Lower leg skin (tissue), 3 donors: ENCODE results near the gene PDK1.

Source experiments
- POLR2A ChIP-seq, 2 donors: fragments of 450-650 bp; IDR thresholded peaks; one replicate each; pipeline ENCODE4 v1.6.1; 2016 to 2017; ENCODE audit warnings: antibody characterized with exemption in 2 of 2, mild to moderate bottlenecking in 1 of 2, moderate library complexity in 1 of 2
- TF ChIP-seq, protein P1 (sequence below), 3 donors: fragments of 450-650 bp; IDR thresholded peaks; one replicate each; pipeline ENCODE4 v1.5.1; 2016; ENCODE audit warnings: antibody characterized with exemption in 3 of 3, mild to moderate bottlenecking in 3 of 3, moderate library complexity in 2 of 3

DNA sequence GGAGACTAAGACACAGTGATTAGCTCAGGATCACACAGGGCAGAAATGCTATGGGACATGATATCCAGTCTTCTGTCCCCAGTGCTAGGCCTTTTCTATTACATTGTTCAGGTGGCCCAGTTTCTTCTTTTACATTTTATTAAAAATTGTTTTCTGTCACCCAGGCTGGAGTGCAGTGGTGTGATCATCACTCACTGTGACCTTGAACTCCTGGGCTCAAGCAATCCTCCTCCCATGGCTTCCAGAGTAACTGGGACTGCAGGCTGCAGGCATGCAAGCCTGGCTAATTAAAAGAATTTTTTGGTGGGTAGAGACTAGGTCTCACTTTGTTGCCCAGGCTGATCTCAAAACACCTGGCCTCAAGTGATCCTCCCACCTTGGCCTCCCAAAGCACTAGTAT, 15.4 kb downstream of the PDK1 start:
- TF ChIP-seq, protein P1, sequence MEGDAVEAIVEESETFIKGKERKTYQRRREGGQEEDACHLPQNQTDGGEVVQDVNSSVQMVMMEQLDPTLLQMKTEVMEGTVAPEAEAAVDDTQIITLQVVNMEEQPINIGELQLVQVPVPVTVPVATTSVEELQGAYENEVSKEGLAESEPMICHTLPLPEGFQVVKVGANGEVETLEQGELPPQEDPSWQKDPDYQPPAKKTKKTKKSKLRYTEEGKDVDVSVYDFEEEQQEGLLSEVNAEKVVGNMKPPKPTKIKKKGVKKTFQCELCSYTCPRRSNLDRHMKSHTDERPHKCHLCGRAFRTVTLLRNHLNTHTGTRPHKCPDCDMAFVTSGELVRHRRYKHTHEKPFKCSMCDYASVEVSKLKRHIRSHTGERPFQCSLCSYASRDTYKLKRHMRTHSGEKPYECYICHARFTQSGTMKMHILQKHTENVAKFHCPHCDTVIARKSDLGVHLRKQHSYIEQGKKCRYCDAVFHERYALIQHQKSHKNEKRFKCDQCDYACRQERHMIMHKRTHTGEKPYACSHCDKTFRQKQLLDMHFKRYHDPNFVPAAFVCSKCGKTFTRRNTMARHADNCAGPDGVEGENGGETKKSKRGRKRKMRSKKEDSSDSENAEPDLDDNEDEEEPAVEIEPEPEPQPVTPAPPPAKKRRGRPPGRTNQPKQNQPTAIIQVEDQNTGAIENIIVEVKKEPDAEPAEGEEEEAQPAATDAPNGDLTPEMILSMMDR (IDR thresholded peaks at IDR 0.05) = no peak
- TF ChIP-seq POLR2A (IDR thresholded peaks at IDR 0.05) = no peak
